ENCODE results near the gene POTED.
"Not testable (repeated sequence)": the region's sequence is repeated elsewhere in the genome, so short reads cannot be mapped to it uniquely, and the experiment has no call there.

The POTED gene

GRCh38 chr21:13609477-13609876 lies at the start of gene POTED:
POTED (plus strand) TSS chr21:13609777; CDS start chr21:13610229, 452 bp downstream.
- not testable (repeated sequence) for DNase-seq

DNA sequence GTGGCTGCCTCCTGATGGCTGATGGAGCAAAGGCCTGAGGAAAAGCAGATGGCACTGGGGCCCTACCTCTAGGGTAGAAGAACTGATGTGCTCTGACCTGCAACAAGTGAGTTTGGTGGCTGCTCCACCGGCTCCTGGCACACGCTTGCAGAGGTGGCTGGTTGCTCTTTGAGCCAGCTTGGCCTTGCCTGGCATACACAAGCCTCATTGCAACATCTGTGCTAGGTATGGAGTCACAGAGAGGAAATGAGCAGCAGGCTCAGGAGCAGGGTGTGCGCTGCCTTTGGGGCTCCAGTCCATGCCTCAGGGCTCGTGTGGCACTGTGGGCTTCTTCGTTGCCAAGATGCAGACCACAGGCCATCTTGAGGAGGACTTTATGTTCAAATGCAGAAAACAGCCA lies 40.5 kb downstream of the POTED start:
- DNase-seq: not testable (repeated sequence)

DNA sequence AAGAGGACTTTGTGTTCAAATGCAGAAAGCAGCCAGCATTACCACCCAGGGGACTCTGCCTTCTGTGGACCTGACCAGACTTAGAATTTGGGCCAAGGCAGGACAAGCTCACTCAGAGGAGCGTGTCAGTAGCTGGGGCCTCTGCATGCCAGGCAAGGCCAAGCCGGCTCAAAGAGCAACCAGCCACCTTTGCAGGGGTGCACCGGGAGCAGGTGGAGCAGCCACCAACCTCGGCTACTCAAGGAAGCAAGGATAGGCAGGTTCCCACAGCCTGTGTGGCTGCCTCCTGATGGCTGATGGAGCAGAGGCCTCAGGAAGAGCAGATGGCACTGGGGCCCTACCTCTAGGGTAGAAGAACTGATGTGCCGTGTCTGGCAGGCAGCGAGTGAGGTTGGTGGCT lies 42.2 kb downstream of the POTED start:
- not testable (repeated sequence) for DNase-seq

Measured in NCI-H2029 (cell line).